ENCODE measurements around the gene ELP1.
"Not testable (repeated sequence)": the region's sequence is repeated elsewhere in the genome, so short reads cannot be mapped to it uniquely, and the experiment has no call there.

Gene ELP1

DNA sequence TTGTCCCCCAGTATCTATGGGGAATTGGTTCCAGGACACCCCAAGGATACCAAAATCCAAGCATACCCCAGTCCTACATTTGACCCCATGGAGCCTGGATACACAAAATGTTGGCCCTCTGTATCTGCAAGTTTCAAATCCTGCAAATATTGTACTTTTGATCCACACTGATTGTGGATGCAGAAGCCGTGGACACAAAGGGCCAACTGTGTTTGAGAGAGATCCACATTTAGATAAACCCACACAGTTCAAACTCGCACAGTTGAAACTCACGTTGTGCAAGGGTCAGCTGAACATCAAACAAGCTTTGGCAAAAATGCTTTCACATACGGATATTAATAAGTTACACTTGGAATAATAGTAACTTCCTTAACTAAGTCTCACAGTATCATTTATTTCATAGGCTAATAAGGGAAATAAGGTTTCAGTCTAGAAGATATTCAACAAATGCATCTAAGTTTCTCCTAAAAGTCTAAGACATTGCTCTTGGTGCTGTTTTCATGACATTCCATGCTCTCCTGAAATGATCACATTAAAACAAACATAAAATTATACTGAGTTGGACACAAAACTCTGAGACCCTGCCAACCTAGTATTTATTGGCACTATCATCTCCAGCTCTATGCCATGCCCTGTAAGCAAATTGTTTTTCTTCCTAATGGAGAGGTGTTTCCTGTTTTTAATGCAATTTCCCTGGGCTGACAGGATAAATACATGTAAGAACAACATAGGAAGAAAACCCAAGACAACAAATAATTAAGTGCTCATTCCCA lies 39.5 kb downstream of the ELP1 start:
- no peak overlapping the region for H3K4me3 ChIP-seq (ENCODE audit: low read depth, low read length, poor library complexity, severe bottlenecking)
- H3K9me2 ChIP-seq (ENCODE audit: low read depth, low read length), result no peaks in the 10 kb centered on the region
- no peaks in the 10 kb centered on the region for H3K27me3 ChIP-seq (ENCODE audit: insufficient read depth, low read length)
- H3K79me2 ChIP-seq (ENCODE audit: insufficient read depth, low read length), result no peaks in the 10 kb centered on the region
- peaks cover 86% of the 10 kb centered on the region for H3K36me3 ChIP-seq (ENCODE audit: insufficient read depth, low read length)
- H3K4me2 ChIP-seq (ENCODE audit: low read length), result no peak overlapping the region
- H3K27ac ChIP-seq (ENCODE audit: low read depth, low read length, poor library complexity, severe bottlenecking), result no peak overlapping the region
- H4K20me1 ChIP-seq (ENCODE audit: insufficient read depth, low read length), result no peaks in the 10 kb centered on the region
- H2AFZ ChIP-seq (ENCODE audit: low read length), result no peak overlapping the region
- no peak overlapping the region for H3K9ac ChIP-seq (ENCODE audit: low read length)
- H3K4me1 ChIP-seq (ENCODE audit: insufficient read depth, low read length, severe bottlenecking), result no peaks in the 10 kb centered on the region
- H3K9me3 ChIP-seq (ENCODE audit: low read length), result no peaks in the 10 kb centered on the region
- H3F3A ChIP-seq (ENCODE audit: insufficient read depth, low read length), result no peaks in the 10 kb centered on the region
- TF ChIP-seq, protein P1, sequence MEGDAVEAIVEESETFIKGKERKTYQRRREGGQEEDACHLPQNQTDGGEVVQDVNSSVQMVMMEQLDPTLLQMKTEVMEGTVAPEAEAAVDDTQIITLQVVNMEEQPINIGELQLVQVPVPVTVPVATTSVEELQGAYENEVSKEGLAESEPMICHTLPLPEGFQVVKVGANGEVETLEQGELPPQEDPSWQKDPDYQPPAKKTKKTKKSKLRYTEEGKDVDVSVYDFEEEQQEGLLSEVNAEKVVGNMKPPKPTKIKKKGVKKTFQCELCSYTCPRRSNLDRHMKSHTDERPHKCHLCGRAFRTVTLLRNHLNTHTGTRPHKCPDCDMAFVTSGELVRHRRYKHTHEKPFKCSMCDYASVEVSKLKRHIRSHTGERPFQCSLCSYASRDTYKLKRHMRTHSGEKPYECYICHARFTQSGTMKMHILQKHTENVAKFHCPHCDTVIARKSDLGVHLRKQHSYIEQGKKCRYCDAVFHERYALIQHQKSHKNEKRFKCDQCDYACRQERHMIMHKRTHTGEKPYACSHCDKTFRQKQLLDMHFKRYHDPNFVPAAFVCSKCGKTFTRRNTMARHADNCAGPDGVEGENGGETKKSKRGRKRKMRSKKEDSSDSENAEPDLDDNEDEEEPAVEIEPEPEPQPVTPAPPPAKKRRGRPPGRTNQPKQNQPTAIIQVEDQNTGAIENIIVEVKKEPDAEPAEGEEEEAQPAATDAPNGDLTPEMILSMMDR (IDR thresholded peaks at IDR 0.05; ENCODE audit: low read length), result no peak
- TF ChIP-seq EZH2 (IDR thresholded peaks at IDR 0.05; ENCODE audit: borderline replicate concordance, low read length), result no peak

DNA sequence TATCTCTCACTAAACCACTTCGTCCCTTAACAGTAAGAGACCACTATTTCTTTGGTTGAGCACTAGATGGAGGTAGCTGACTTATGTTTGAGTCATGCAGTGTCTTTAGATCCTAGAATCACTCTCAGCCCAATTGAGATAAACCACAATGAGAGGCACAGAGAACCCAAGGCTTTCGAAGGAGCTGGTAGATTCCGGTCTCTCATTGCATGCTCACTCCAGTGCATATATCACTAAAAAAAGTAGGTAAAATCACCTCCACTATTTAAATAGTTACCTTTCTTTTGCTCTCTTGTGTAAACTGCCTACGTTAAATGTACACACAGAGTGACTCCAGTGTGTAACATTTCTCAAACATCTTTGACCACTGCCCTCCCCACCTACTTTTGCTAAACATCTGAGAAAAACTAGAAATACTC lies 44.3 kb downstream of the ELP1 start:
- no peak overlapping the region for H3K9ac ChIP-seq (ENCODE audit: low read length)
- no peak overlapping the region for H3K27ac ChIP-seq (ENCODE audit: low read depth, low read length, poor library complexity, severe bottlenecking)
- no peaks in the 10 kb centered on the region for H4K20me1 ChIP-seq (ENCODE audit: insufficient read depth, low read length)
- H3K27me3 ChIP-seq (ENCODE audit: insufficient read depth, low read length), result no peaks in the 10 kb centered on the region
- no peak overlapping the region for H2AFZ ChIP-seq (ENCODE audit: low read length)
- no peaks in the 10 kb centered on the region for H3K9me2 ChIP-seq (ENCODE audit: low read depth, low read length)
- no peak for TF ChIP-seq EZH2 (IDR thresholded peaks at IDR 0.05; ENCODE audit: borderline replicate concordance, low read length)
- TF ChIP-seq, protein P1 (IDR thresholded peaks at IDR 0.05; ENCODE audit: low read length), result peak; percentile 37; the same call in 1 of the 2 replicates
- peaks cover 16% of the 10 kb centered on the region for H3K4me1 ChIP-seq (ENCODE audit: insufficient read depth, low read length, severe bottlenecking)
- H3K4me2 ChIP-seq (ENCODE audit: low read length), result no peak overlapping the region
- no peak overlapping the region for H3K4me3 ChIP-seq (ENCODE audit: low read depth, low read length, poor library complexity, severe bottlenecking)
- no peaks in the 10 kb centered on the region for H3F3A ChIP-seq (ENCODE audit: insufficient read depth, low read length)
- peaks cover 69% of the 10 kb centered on the region for H3K36me3 ChIP-seq (ENCODE audit: insufficient read depth, low read length)
- H3K9me3 ChIP-seq (ENCODE audit: low read length), result no peaks in the 10 kb centered on the region
- H3K79me2 ChIP-seq (ENCODE audit: insufficient read depth, low read length), result no peaks in the 10 kb centered on the region

DNA sequence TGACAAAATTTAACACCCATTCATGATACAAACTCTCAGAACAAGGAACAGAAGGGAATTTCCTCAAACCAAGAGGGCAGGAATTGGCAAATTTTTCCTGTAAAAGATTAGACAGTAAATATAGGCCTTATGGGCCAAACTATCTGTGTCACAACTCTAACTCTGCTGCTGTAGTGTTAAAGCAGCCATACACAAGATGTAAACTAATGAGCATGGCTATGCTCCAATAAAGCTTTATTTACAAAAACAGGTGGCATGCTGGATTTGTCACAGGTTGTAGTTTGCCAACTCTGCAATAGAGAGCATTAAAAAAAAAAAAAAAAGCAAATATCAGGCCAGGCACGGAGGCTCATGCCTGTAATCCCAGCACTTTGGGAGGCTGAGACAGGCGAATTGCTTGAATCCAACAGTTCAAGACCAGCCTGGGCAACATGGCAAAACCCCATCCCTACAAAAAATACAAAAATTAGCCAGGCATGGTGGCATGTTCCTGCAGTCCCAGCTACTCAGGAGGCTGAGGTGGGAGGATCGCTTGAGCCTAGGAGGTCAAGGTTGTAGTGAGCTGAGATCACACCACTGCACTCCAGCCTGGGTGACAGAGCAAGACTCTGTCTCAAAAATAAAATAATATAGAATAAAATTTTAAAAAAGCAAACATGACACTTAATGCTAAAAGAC lies 47.2 kb downstream of the ELP1 start:
- Histone ChIP-seq H3K36me3 (ENCODE audit: insufficient read depth, low read length) (peaks cover 60% of the 10 kb centered on the region), H3K4me1 (ENCODE audit: insufficient read depth, low read length, severe bottlenecking) (peaks cover 16% of the 10 kb centered on the region), H3K27ac (ENCODE audit: low read depth, low read length, poor library complexity, severe bottlenecking) (peak overlapping the region; percentile 87)
- H3K9ac ChIP-seq (ENCODE audit: low read length); H4K20me1 ChIP-seq (ENCODE audit: insufficient read depth, low read length); H3K9me2 ChIP-seq (ENCODE audit: low read depth, low read length); H3K4me3 ChIP-seq (ENCODE audit: low read depth, low read length, poor library complexity, severe bottlenecking); H3K79me2 ChIP-seq (ENCODE audit: insufficient read depth, low read length); H3K27me3 ChIP-seq (ENCODE audit: insufficient read depth, low read length); H3F3A ChIP-seq (ENCODE audit: insufficient read depth, low read length); H2AFZ ChIP-seq (ENCODE audit: low read length); H3K9me3 ChIP-seq (ENCODE audit: low read length); H3K4me2 ChIP-seq (ENCODE audit: low read length): not testable (repeated sequence)
